ACC112 (cell line): Measurements from ENCODE around the gene CA12.

Source experiments
- H2AFZ ChIP-seq: fragments of 200-600 bp; sonication (generic); one replicate; pipeline ENCODE4 v1.6.0; 2017; ENCODE audit warnings: antibody characterized with exemption, low read length; ENCODE audit not compliant: unreplicated experiment
- H3K27ac ChIP-seq: fragments of 200-600 bp; sonication (generic); 2 replicates; pipeline ENCODE4 v1.5.1; 2014; ENCODE audit warnings: low read depth, mild to moderate bottlenecking, antibody characterized with exemption, low read length, moderate library complexity
- H3K27me3 ChIP-seq: fragments of 200-600 bp; sonication (generic); 2 replicates; pipeline ENCODE4 v1.6.1; 2014; ENCODE audit warnings: mild to moderate bottlenecking, antibody characterized with exemption, low read length, moderate library complexity, mixed read lengths; ENCODE audit not compliant: insufficient read depth
- H3K36me3 ChIP-seq: fragments of 200-600 bp; sonication (generic); 2 replicates; pipeline ENCODE4 v1.6.1; 2016; ENCODE audit warnings: mild to moderate bottlenecking, antibody characterized with exemption, low read length, moderate library complexity, mixed read lengths; ENCODE audit not compliant: insufficient read depth
- H3K4me1 ChIP-seq: fragments of 200-600 bp; sonication (generic); one replicate; pipeline ENCODE4 v1.6.1; 2016; ENCODE audit warnings: low read length, mixed read lengths; ENCODE audit not compliant: insufficient read depth, unreplicated experiment, control insufficient read depth
- H3K4me3 ChIP-seq: fragments of 200-600 bp; sonication (generic); 2 replicates; pipeline ENCODE4 v1.5.1; 2014; ENCODE audit warnings: mild to moderate bottlenecking, low read depth, low read length
- H3K79me2 ChIP-seq: fragments of 200-600 bp; sonication (generic); one replicate; pipeline ENCODE4 v1.6.0; 2016; ENCODE audit warnings: low read length; ENCODE audit not compliant: control insufficient read depth, unreplicated experiment, insufficient read depth

The CA12 gene

GRCh38 chr15:63367390-63367789 is 14.3 kb downstream of the CA12 start:
- H3K79me2 ChIP-seq, result peaks cover 18% of the 10 kb centered on the region
- no peak overlapping the region for H3K27ac ChIP-seq
- H3K27me3 ChIP-seq, result no peaks in the 10 kb centered on the region
- no peak overlapping the region for H3K4me3 ChIP-seq
- H3K36me3 ChIP-seq, result peaks cover 13% of the 10 kb centered on the region
- H3K4me1 ChIP-seq, result peaks cover 23% of the 10 kb centered on the region
- H2AFZ ChIP-seq, result no peak overlapping the region

- H3K27me3 ChIP-seq, result no peaks in the 10 kb centered on the region
- no peak overlapping the region for H3K4me3 ChIP-seq
- H3K4me1 ChIP-seq, result peaks cover 15% of the 10 kb centered on the region
- H3K79me2 ChIP-seq, result peaks cover 18% of the 10 kb centered on the region
- no peak overlapping the region for H3K27ac ChIP-seq
- H2AFZ ChIP-seq, result no peak overlapping the region
- peaks cover 13% of the 10 kb centered on the region for H3K36me3 ChIP-seq
Measured at GRCh38 chr15:63366451-63366850, 15.2 kb downstream of the CA12 start.

- H3K4me3 ChIP-seq, result no peak overlapping the region
- H3K27ac ChIP-seq, result no peak overlapping the region
- peaks cover 13% of the 10 kb centered on the region for H3K36me3 ChIP-seq
- no peak overlapping the region for H2AFZ ChIP-seq
- peaks cover 11% of the 10 kb centered on the region for H3K79me2 ChIP-seq
- peaks cover 6% of the 10 kb centered on the region for H3K4me1 ChIP-seq
- H3K27me3 ChIP-seq, result no peaks in the 10 kb centered on the region
Measured at GRCh38 chr15:63365273-63365680, 16.4 kb downstream of the CA12 start.

GRCh38 chr15:63364399-63365272 is 17.0 kb downstream of the CA12 start:
- Histone ChIP-seq H3K27me3 (no peaks in the 10 kb centered on the region), H3K27ac (no peak overlapping the region), H3K4me1 (peaks cover 4% of the 10 kb centered on the region), H2AFZ (no peak overlapping the region), H3K79me2 (peaks cover 5% of the 10 kb centered on the region), H3K36me3 (peaks cover 13% of the 10 kb centered on the region), H3K4me3 (no peak overlapping the region)

GRCh38 chr15:63363292-63363691 is 18.4 kb downstream of the CA12 start:
- no peaks in the 10 kb centered on the region for H3K4me1 ChIP-seq
- no peaks in the 10 kb centered on the region for H3K79me2 ChIP-seq
- no peak overlapping the region for H2AFZ ChIP-seq
- peaks cover 13% of the 10 kb centered on the region for H3K36me3 ChIP-seq
- H3K4me3 ChIP-seq, result no peak overlapping the region
- no peak overlapping the region for H3K27ac ChIP-seq
- H3K27me3 ChIP-seq, result no peaks in the 10 kb centered on the region

GRCh38 chr15:63362885-63363284 is 18.8 kb downstream of the CA12 start:
- Histone ChIP-seq H3K27me3 (no peaks in the 10 kb centered on the region), H3K27ac (no peak overlapping the region), H3K36me3 (peaks cover 10% of the 10 kb centered on the region), H3K79me2 (no peaks in the 10 kb centered on the region), H3K4me1 (no peaks in the 10 kb centered on the region), H2AFZ (no peak overlapping the region), H3K4me3 (no peak overlapping the region)

GRCh38 chr15:63362196-63362595 is 19.4 kb downstream of the CA12 start:
- no peaks in the 10 kb centered on the region for H3K4me1 ChIP-seq
- peaks cover 4% of the 10 kb centered on the region for H3K36me3 ChIP-seq
- no peaks in the 10 kb centered on the region for H3K79me2 ChIP-seq
- H2AFZ ChIP-seq, result no peak overlapping the region
- H3K27ac ChIP-seq, result no peak overlapping the region
- no peak overlapping the region for H3K4me3 ChIP-seq
- H3K27me3 ChIP-seq, result no peaks in the 10 kb centered on the region

- Histone ChIP-seq H3K4me1 (no peaks in the 10 kb centered on the region), H2AFZ (no peak overlapping the region)
Measured at GRCh38 chr15:63360170-63360569, 21.5 kb downstream of the CA12 start.

GRCh38 chr15:63358241-63359029 is 23.2 kb downstream of the CA12 start:
- H3K36me3 ChIP-seq, result no peaks in the 10 kb centered on the region; the same call in 1 of the 2 replicates
- no peak overlapping the region for H3K27ac ChIP-seq
- no peak overlapping the region for H3K4me3 ChIP-seq
- no peaks in the 10 kb centered on the region for H3K79me2 ChIP-seq
- no peaks in the 10 kb centered on the region for H3K4me1 ChIP-seq
- H3K27me3 ChIP-seq, result no peaks in the 10 kb centered on the region
- H2AFZ ChIP-seq, result no peak overlapping the region

More at GRCh38 chr15:63360170-63360569, 21.5 kb downstream of the CA12 start:
- H3K27me3 ChIP-seq, result no peaks in the 10 kb centered on the region
- no peaks in the 10 kb centered on the region for H3K79me2 ChIP-seq
- no peak overlapping the region for H3K27ac ChIP-seq
- H3K4me3 ChIP-seq, result no peak overlapping the region
- H3K36me3 ChIP-seq, result no peaks in the 10 kb centered on the region; the same call in 1 of the 2 replicates

- H3K27ac ChIP-seq, result no peak overlapping the region
- H3K4me1 ChIP-seq, result no peaks in the 10 kb centered on the region
- H3K4me3 ChIP-seq, result no peak overlapping the region
- no peak overlapping the region for H2AFZ ChIP-seq
- H3K27me3 ChIP-seq, result no peaks in the 10 kb centered on the region
- H3K79me2 ChIP-seq, result peaks cover 2% of the 10 kb centered on the region
- no peaks in the 10 kb centered on the region; the same call in 1 of the 2 replicates for H3K36me3 ChIP-seq
Measured at GRCh38 chr15:63357731-63358130, 23.9 kb downstream of the CA12 start.
